ENCODE measurements around the gene NCOR2.
A peak's percentile ranks its signal among the peaks of the same experiment; 100 is the strongest.

Gene NCOR2

DNA sequence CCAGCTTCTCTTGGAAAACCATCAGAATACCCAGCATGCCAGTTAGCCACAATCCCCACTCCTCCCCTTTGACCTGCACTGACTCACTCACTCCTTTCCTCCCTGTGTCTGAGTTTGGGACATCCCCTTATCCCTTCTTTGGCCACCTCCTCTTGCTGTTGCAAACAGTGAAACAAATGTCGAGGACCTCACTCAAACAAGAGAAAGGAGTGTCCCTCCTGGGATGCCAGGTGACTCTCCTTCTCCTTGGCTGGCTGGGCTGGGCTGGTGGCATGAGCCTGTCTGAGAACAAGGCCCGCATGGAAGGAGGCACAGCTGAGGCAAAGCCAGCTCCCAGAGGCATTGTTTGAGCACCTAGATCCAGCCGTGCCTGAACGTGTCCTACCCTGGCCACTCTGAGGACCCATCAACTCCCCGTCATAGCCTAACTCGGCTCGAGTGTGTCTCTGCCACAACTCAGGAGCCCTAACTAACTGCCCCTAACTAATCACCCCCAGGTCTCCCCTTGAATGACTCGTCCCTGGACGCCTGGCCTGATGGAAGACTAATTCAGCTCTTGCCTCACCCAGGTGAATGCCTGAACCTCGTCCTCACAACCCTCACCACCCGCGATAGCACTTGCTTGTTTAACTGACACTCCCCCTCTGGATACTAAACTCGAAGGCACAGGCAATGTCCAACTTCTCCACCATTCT, 43.0 kb downstream of the NCOR2 start:
- peaks cover 44% of the 10 kb centered on the region for H3K4me1 Mint-ChIP-seq
- H3K36me3 Mint-ChIP-seq: peaks cover 10% of the 10 kb centered on the region
- no peak for ATAC-seq
- H3K27ac Mint-ChIP-seq: peak overlapping the region; percentile 78
- no peak for DNase-seq (ENCODE audit: low spot score in 2 of 2)
- H3K9me3 Mint-ChIP-seq: no peaks in the 10 kb centered on the region
- H3K4me3 Mint-ChIP-seq: no peak overlapping the region

DNA sequence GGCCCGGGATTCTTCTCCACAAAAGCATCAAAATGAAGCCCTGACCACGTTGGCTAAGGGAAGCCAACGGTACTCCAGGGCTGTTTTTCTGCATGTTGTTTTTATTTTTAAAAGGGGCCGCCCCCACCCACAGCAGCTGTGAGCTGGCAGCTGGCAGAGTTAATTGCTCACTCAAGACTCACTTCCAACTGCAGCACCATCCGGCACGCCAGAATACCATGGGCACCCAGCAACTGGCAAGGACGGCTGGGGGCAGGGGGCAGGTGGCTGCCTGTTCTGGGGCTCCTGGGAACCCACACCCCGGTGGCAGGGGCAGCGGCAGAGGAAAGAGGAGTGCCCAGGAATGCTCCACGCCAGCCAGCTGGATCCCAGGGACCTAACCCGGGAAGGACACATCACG, 44.3 kb downstream of the NCOR2 start:
- DNase-seq (ENCODE audit: low spot score in 2 of 2) (no peak), ATAC-seq (no peak)
- Mint-ChIP-seq H3K9me3 (no peaks in the 10 kb centered on the region), H3K36me3 (peaks cover 4% of the 10 kb centered on the region), H3K4me1 (peaks cover 42% of the 10 kb centered on the region), H3K4me3 (no peak overlapping the region), H3K27ac (no peak overlapping the region)

GRCh38 chr12:124520907-124521306, 46.5 kb downstream of the NCOR2 start:
- Mint-ChIP-seq H3K9me3 (no peaks in the 10 kb centered on the region), H3K4me1 (peaks cover 37% of the 10 kb centered on the region), H3K27ac (no peak overlapping the region), H3K4me3 (no peak overlapping the region), H3K36me3 (no peaks in the 10 kb centered on the region)
- DNase-seq (ENCODE audit: low spot score in 2 of 2) (no peak), ATAC-seq (no peak)

DNA sequence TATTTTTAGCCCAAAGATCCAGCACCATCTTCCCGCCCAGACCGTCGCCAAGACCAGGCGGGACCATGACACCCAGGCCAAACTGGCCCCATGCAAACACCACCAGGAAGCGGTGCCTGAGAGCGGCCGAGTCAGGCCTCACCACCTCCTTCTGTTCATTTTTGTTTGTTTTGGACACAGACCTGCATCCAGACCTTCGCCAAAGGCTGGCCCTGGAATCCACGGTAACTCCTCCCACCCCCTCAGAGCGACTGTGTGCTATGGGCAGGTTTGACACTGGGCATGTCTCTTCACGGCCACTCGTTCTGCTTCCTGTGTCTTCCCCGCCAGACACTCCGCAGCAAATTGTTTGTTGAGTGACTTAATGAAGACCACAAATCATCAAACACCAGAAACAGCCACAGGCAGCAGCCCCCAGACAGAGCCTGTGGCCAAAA, 47.1 kb downstream of the NCOR2 start:
- no peaks in the 10 kb centered on the region for H3K9me3 Mint-ChIP-seq
- ATAC-seq (no peak), DNase-seq (ENCODE audit: low spot score in 2 of 2) (no peak)
- peaks cover 40% of the 10 kb centered on the region for H3K4me1 Mint-ChIP-seq
- no peaks in the 10 kb centered on the region for H3K36me3 Mint-ChIP-seq
- H3K4me3 Mint-ChIP-seq: no peak overlapping the region
- H3K27ac Mint-ChIP-seq: no peak overlapping the region

DNA sequence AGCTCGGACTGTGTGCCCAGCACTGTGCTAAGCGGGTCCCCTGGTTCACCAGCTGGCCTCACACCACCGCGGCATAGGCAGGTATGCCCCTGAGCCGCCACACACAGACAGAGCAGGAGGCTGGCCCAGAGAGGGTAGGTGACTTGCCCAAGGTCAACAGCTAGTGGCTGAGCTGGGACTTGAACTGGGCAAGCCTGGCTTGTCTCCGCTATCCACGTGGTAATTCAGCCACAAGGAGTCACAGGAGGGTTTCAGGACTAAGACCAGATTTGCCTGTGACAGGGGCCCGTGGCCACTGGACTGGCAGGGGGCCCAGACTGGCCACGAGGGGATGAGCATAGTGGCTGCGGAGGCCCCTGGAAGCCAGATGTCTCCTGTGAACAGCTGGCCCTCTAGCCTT, 47.7 kb downstream of the NCOR2 start:
- DNase-seq (ENCODE audit: low spot score in 2 of 2) (no peak), ATAC-seq (no peak)
- no peaks in the 10 kb centered on the region for H3K36me3 Mint-ChIP-seq
- no peak overlapping the region for H3K4me3 Mint-ChIP-seq
- H3K4me1 Mint-ChIP-seq: peaks cover 36% of the 10 kb centered on the region
- H3K9me3 Mint-ChIP-seq: no peaks in the 10 kb centered on the region
- H3K27ac Mint-ChIP-seq: peak overlapping the region; percentile 81

GRCh38 chr12:124518051-124518932, 49.1 kb downstream of the NCOR2 start:
- Mint-ChIP-seq H3K36me3 (no peaks in the 10 kb centered on the region), H3K27ac (no peak overlapping the region), H3K4me3 (no peak overlapping the region), H3K9me3 (no peaks in the 10 kb centered on the region), H3K4me1 (peaks cover 34% of the 10 kb centered on the region)
- DNase-seq (ENCODE audit: low spot score in 2 of 2): no peak
- no peak for ATAC-seq

Measured in stimulated activated effector memory CD8-positive, alpha-beta T cell treated with anti-CD3 and anti-CD28 coated beads, Interleukin-12 subunit alpha, Interleukin-12 subunit beta, amount 100 ng/mL, for 72 hours (primary cell).